Smooth muscle cell of the brain vasculature (primary cell): ENCODE results near the gene INPP5B.
"Not testable (repeated sequence)": the region's sequence is repeated elsewhere in the genome, so short reads cannot be mapped to it uniquely, and the experiment has no call there.

Experiments
- DNase-seq: peaks from one replicate; pipeline ENCODE4 v3.0.0-alpha.2; 2012; ENCODE audit warnings: low read depth, low spot score

Gene INPP5B

GRCh38 chr1:37914719-37915475 lies 32.0 kb downstream of the INPP5B start:
- no peak for DNase-seq

GRCh38 chr1:37911478-37911877 lies 35.4 kb downstream of the INPP5B start:
- not testable (repeated sequence) for DNase-seq

GRCh38 chr1:37910886-37911285 lies 36.0 kb downstream of the INPP5B start:
- DNase-seq: not testable (repeated sequence)

GRCh38 chr1:37908531-37908930 lies 38.3 kb downstream of the INPP5B start:
- DNase-seq: not testable (repeated sequence)

GRCh38 chr1:37907416-37908125 lies 39.3 kb downstream of the INPP5B start:
- DNase-seq: not testable (repeated sequence)

GRCh38 chr1:37906591-37906990 lies 40.3 kb downstream of the INPP5B start:
- DNase-seq: not testable (repeated sequence)

GRCh38 chr1:37905727-37906126 lies 41.1 kb downstream of the INPP5B start:
- no peak for DNase-seq

- not testable (repeated sequence) for DNase-seq
Observed at GRCh38 chr1:37903921-37904320, 42.9 kb downstream of the INPP5B start.

- no peak for DNase-seq
Observed at GRCh38 chr1:37902983-37903382, 43.9 kb downstream of the INPP5B start.

- DNase-seq: no peak
Observed at GRCh38 chr1:37901893-37902225, 45.0 kb downstream of the INPP5B start.

- no peak for DNase-seq
Observed at GRCh38 chr1:37901191-37901892, 45.5 kb downstream of the INPP5B start.

GRCh38 chr1:37897563-37897962 lies 49.3 kb downstream of the INPP5B start:
- not testable (repeated sequence) for DNase-seq

- no peak for DNase-seq
Observed at GRCh38 chr1:37893673-37894072, 53.2 kb downstream of the INPP5B start.

GRCh38 chr1:37892151-37893047 lies 54.5 kb downstream of the INPP5B start:
- no peak for DNase-seq

- DNase-seq: peak; percentile 13
Observed at GRCh38 chr1:37890378-37891014, 56.4 kb downstream of the INPP5B start.

GRCh38 chr1:37888022-37888700 lies 58.7 kb downstream of the INPP5B start:
- DNase-seq: no peak

- DNase-seq: no peak
Observed at GRCh38 chr1:37884145-37884544, 62.7 kb downstream of the INPP5B start.

- no peak for DNase-seq
Observed at GRCh38 chr1:37883671-37884070, 63.2 kb downstream of the INPP5B start.

GRCh38 chr1:37879865-37880264 lies 67.0 kb downstream of the INPP5B start:
- DNase-seq: no peak

- no peak for DNase-seq
Observed at GRCh38 chr1:37878071-37878470, 68.8 kb downstream of the INPP5B start.
